HepG2 (cell line): ENCODE measurements around the gene ELAPOR1. TPM values are rescaled to one million over a fixed set of nuclear protein-coding genes. Genes with fewer than 3 reads are reported as not detected.

Experiments used
- KAT8 ChIP-seq: IDR thresholded peaks from 2 replicates; pipeline ENCODE4 v1.6.1; 2016; ENCODE audit warnings: missing genetic modification reagents, missing compliant biosample characterization
- MEIS1 ChIP-seq: sonication (generic); formaldehyde crosslinking; IDR thresholded peaks from 2 replicates; pipeline ENCODE4 v1.9.0; 2021; ENCODE audit warnings: mild to moderate bottlenecking, missing genetic modification reagents, moderate library complexity, borderline replicate concordance
- PCBP2 ChIP-seq: fragments of 200-400 bp; formaldehyde crosslinking; optimal IDR thresholded peaks from 2 replicates; pipeline ENCODE3; 2018; ENCODE audit warnings: low read length, low read depth; ENCODE audit not compliant: poor library complexity, severe bottlenecking
- PTBP1 ChIP-seq: fragments of 200-400 bp; formaldehyde crosslinking; IDR thresholded peaks from 2 replicates; pipeline ENCODE4 v1.6.1; 2018; ENCODE audit warnings: low read length, low read depth; ENCODE audit not compliant: poor library complexity, severe bottlenecking
- RBAK ChIP-seq: sonication (generic); formaldehyde crosslinking; IDR thresholded peaks from 2 replicates; pipeline ENCODE4 v1.5.1; 2020; ENCODE audit warnings: mild to moderate bottlenecking, missing genetic modification reagents
- TFE3 ChIP-seq: IDR thresholded peaks from 2 replicates; pipeline ENCODE4 v1.6.1; 2016
- ZHX1 ChIP-seq: sonication (generic); formaldehyde crosslinking; IDR thresholded peaks from 2 replicates; pipeline ENCODE4 v1.8.1; 2022; ENCODE audit warnings: low read depth, mild to moderate bottlenecking, missing genetic modification reagents
- ZNF354B ChIP-seq: sonication (generic); formaldehyde crosslinking; IDR thresholded peaks from 2 replicates; pipeline ENCODE4 v1.8.0; 2022; ENCODE audit warnings: mild to moderate bottlenecking, missing genetic modification reagents
- polyA plus RNA-seq, 8 experiments: library from polyadenylated mRNA; depleted of rRNA in 3 of 8; stranded (reverse) in 7 of 8; unstranded in 1 of 8; fragments of >200 nt; fragmentation: Illumina TruSeq in 4 of 8; extraction: Trizol in 4 of 8; gene quantifications; 2 replicates each; pipeline versions ENCODE4 v1.2.1 to v1.2.3, GENCODE V29; 2011 to 2016; ENCODE audit warnings: low read depth in 4 of 8, missing spikeins in 1 of 8, mixed read lengths in 1 of 8; ENCODE audit not compliant: insufficient read depth in 1 of 8
- total RNA-seq, 5 experiments: library from RNA; depleted of rRNA; stranded (reverse); fragments of >200 nt; fragmentation: Illumina TruSeq; extraction: Trizol; gene quantifications; 2 replicates each; pipeline ENCODE4 v1.2.3, GENCODE V29; 2016; ENCODE audit warnings: low read depth in 1 of 5
- TF ChIP-seq, protein P1 (sequence below): sonication (generic); formaldehyde crosslinking; conservative IDR thresholded peaks from 2 replicates; pipeline ENCODE4 v1.5.0; 2020; ENCODE audit warnings: missing genetic modification reagents
- TF ChIP-seq, protein P2 (sequence below): IDR thresholded peaks from 2 replicates; pipeline ENCODE4 v1.6.1; 2016; ENCODE audit warnings: missing compliant biosample characterization, missing genetic modification reagents, borderline replicate concordance
- TF ChIP-seq, protein P3 (sequence below): sonication (generic); formaldehyde crosslinking; IDR thresholded peaks from 2 replicates; pipeline ENCODE4 v1.5.0; 2020; ENCODE audit warnings: mild to moderate bottlenecking, missing genetic modification reagents

ELAPOR1 gene
- total and polyA plus RNA-seq, 2 of the 13 experiments (the other 11 are each of a cell fraction or from before 2014, with no cell fraction given) = 0.13 to 0.20 TPM

GRCh38 chr1:109099938-109100773 is 13.8 kb upstream of the ELAPOR1 start (continued):
- TF ChIP-seq RBAK (CRISPR knock-in tag) = no peak
- TF ChIP-seq, protein P1, sequence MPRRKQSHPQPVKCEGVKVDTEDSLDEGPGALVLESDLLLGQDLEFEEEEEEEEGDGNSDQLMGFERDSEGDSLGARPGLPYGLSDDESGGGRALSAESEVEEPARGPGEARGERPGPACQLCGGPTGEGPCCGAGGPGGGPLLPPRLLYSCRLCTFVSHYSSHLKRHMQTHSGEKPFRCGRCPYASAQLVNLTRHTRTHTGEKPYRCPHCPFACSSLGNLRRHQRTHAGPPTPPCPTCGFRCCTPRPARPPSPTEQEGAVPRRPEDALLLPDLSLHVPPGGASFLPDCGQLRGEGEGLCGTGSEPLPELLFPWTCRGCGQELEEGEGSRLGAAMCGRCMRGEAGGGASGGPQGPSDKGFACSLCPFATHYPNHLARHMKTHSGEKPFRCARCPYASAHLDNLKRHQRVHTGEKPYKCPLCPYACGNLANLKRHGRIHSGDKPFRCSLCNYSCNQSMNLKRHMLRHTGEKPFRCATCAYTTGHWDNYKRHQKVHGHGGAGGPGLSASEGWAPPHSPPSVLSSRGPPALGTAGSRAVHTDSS (CRISPR knock-in tag) = no peak
- peak; percentile 85; the same call in 1 of the 2 replicates for TF ChIP-seq MEIS1 (CRISPR knock-in tag)
- peak; percentile 93 for TF ChIP-seq KAT8 (CRISPR knock-in tag)
- TF ChIP-seq, protein P2, sequence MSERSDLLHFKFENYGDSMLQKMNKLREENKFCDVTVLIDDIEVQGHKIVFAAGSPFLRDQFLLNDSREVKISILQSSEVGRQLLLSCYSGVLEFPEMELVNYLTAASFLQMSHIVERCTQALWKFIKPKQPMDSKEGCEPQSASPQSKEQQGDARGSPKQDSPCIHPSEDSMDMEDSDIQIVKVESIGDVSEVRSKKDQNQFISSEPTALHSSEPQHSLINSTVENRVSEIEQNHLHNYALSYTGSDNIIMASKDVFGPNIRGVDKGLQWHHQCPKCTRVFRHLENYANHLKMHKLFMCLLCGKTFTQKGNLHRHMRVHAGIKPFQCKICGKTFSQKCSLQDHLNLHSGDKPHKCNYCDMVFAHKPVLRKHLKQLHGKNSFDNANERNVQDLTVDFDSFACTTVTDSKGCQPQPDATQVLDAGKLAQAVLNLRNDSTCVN = no peak; the same call in 1 of the 2 replicates
- no peak for TF ChIP-seq PTBP1
- TF ChIP-seq PCBP2 = no peak
- TF ChIP-seq ZHX1 = peak; percentile 71
- TF ChIP-seq, protein P3, sequence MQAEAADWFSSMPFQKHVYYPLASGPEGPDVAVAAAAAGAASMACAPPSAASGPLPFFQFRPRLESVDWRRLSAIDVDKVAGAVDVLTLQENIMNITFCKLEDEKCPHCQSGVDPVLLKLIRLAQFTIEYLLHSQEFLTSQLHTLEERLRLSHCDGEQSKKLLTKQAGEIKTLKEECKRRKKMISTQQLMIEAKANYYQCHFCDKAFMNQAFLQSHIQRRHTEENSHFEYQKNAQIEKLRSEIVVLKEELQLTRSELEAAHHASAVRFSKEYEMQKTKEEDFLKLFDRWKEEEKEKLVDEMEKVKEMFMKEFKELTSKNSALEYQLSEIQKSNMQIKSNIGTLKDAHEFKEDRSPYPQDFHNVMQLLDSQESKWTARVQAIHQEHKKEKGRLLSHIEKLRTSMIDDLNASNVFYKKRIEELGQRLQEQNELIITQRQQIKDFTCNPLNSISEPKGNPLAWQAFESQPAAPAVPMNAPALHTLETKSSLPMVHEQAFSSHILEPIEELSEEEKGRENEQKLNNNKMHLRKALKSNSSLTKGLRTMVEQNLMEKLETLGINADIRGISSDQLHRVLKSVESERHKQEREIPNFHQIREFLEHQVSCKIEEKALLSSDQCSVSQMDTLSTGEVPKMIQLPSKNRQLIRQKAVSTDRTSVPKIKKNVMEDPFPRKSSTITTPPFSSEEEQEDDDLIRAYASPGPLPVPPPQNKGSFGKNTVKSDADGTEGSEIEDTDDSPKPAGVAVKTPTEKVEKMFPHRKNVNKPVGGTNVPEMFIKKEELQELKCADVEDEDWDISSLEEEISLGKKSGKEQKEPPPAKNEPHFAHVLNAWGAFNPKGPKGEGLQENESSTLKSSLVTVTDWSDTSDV (CRISPR knock-in tag) = peak; percentile 98
- no peak; the same call in 1 of the 2 replicates for TF ChIP-seq ZNF354B (CRISPR knock-in tag)
- peak; percentile 77 for TF ChIP-seq TFE3 (CRISPR knock-in tag)
